GM18867 (cell line): ENCODE data around the gene NFAT5.
"Not testable (repeated sequence)": the region's sequence is repeated elsewhere in the genome, so short reads cannot be mapped to it uniquely, and the experiment has no call there.

Experiments used
- ATAC-seq: cut with Tn5 transposase; IDR thresholded peaks from one replicate; pipeline ENCODE4 v1.9.1; 2021; ENCODE audit warnings: mild to moderate bottlenecking, moderate library complexity; ENCODE audit not compliant: unreplicated experiment

Gene NFAT5

GRCh38 chr16:69726313-69727060, 160.7 kb downstream of the NFAT5 start, which contains the start of gene NQO1:
TSS of gene NQO1 (minus strand) at chr16:69726560. CDS start at chr16:69726439, 121 bp downstream.
- ATAC-seq = peak; percentile 99

- ATAC-seq = no peak
These were observed 162.1 kb downstream of the NFAT5 start for GRCh38 chr16:69727916-69728270.

- not testable (repeated sequence) for ATAC-seq
These were observed 163.3 kb downstream of the NFAT5 start for GRCh38 chr16:69729030-69729429.

GRCh38 chr16:69731280-69731679, 165.5 kb downstream of the NFAT5 start:
- not testable (repeated sequence) for ATAC-seq

GRCh38 chr16:69732101-69732500, 166.3 kb downstream of the NFAT5 start:
- ATAC-seq = no peak

- no peak for ATAC-seq
These were observed 175.8 kb downstream of the NFAT5 start for GRCh38 chr16:69741519-69741918.

- no peak for ATAC-seq
These were observed 176.5 kb downstream of the NFAT5 start for GRCh38 chr16:69741951-69742904.

- no peak for ATAC-seq
These were observed 178.8 kb downstream of the NFAT5 start for GRCh38 chr16:69744363-69745231.

- ATAC-seq = no peak
These were observed 179.5 kb downstream of the NFAT5 start for GRCh38 chr16:69745232-69745612.

GRCh38 chr16:69745959-69746358, 180.2 kb downstream of the NFAT5 start:
- ATAC-seq = no peak

GRCh38 chr16:69747115-69747514, 181.3 kb downstream of the NFAT5 start:
- no peak for ATAC-seq

- ATAC-seq = no peak
These were observed 183.1 kb downstream of the NFAT5 start for GRCh38 chr16:69748694-69749345.

- no peak for ATAC-seq
These were observed 188.3 kb downstream of the NFAT5 start for GRCh38 chr16:69754143-69754468.
